NCI-H2107 treated with DMSO at 0.1 percent for 48 hours (cell line): ENCODE measurements around the gene LRRC2.
"Not testable (repeated sequence)": the region's sequence is repeated elsewhere in the genome, so short reads cannot be mapped to it uniquely, and the experiment has no call there.

Experiments
- DNase-seq: peaks from one replicate; lab custom pipeline; 2025; ENCODE audit not compliant: unreplicated experiment; lab: John Stamatoyannopoulos, UW

LRRC2 gene

GRCh38 chr3:46500656-46501635, 65.2 kb downstream of the LRRC2 start:
- DNase-seq = no peak

DNA sequence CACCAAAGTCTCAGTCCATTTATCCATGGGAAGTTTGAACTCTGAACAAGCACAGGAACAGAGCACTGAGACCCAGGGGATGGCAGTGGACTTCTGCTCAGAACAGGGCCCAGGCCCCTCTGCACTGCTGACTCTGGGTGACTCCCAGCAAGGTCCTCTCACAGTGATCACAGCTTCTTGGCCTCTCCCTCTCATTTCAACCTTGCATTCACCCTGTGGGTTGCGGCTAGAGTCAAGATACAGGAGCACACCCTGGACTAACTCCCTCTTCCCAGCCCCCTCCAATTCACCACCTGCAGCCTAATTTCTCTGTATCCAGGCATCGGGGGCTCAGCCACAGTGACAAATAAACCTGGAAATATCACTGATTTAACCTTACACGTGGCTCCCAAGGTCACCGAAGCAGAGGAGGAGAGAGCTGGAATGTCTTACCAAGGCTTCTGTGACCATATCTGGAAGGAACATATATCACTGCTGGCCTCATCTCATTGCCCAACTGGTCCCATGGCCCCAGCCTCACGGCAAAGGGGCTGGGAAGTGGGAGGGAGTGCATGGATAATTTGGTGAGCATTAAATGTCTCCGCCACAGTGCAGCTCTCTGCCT, 67.1 kb downstream of the LRRC2 start:
- DNase-seq = no peak

DNA sequence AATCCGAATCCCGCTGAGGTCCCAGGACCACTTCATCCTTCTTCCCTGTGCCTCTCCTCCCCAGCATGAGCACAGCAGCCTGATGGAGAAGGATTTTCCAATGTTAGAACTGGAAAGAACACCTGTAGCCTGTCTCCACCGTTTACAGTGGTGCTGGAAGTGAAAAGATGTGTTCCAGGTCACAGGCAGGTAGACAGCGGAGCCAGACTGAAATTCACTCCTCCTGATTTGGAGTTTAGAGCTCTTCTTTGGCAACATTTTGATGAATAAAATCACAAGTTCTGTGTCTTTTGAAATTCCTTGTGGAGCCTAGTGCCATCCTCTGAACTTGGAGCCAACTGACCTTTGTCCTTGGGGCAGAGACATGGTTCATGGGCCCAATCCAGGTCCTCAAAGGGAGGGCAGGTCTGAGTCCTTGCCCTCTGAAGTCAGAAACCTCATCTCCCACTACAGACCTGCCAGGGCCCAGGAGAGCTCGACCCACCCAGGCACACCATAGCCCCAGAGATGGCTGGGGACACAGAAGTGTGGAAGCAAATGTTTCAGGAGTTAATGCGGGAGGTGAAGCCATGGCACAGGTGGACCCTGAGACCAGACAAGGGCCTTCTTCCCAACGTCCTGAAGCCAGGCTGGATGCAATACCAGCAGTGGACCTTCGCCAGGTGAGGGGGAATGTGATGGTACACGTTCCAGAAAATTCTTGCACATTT, 68.4 kb downstream of the LRRC2 start, which contains the start of gene RTP3:
Gene RTP3 (plus strand): TSS at position 421 of the 710 bp plus-strand sequence. CDS start 87 bp downstream, at position 508.
- DNase-seq = no peak

DNA sequence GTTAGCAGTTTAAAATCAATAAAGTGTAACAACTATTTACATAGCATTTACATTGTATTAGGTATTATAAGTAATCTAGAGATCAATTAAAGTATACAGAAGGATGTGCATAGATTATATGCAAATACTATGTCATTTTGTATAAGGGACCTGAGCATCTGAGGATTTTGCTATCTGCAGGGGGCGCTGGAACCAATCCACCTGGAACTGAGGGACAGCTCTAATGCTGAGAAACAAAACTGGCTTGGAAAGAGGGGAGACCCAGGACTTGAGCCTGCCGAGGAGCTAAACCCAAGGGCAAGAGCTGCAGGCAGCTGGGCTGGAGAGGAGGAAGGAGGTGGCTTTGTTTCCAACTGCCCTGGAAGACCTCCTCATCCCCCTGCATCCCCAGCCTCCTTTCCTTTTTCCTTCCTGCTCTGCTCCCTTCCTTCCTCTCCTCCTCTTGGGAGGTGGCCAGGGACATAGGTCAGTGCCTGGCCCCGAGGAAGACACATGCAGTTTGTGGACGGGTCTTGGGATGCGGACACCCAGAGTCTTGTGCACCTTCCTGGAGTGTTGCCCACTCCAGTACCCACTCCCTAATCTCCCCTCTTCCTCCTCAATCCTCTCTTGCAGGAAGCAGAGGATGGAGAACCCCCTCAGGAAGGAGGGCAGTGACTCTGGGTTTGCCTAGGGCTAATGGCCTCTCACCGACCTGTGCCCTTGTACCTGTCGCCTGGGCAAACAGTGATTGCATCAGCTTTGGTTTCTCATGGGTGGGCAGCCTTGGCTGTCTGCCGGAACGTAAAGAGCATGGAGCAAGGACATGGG, 69.2 kb downstream of the LRRC2 start:
- no peak for DNase-seq

DNA sequence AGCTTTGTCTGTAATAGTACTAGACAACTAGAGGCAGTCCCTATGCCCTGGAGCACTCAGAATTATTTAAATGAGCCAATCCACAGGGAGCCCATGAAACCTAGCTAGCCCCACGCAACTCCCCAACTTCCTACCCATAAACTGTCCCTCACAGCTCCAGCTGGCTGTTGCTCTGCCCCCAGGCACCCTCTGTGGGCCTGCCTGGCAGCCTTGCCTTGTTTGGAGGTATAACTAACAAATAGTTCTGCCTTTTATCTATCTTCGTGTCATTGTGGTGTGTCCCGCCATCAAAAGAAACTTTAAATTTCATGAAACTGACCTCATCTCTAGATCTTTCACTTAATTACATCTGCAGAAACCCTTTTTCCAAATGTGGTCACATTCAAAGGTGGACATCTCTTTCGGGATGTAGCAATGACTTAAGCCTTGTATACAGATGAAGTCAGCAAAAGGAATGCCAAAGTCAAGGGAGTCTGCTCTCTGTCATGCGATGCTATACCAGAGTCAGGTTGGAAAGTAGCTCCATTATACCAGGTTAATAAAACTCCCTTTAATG, 70.1 kb downstream of the LRRC2 start:
- no peak for DNase-seq

GRCh38 chr3:46494491-46494890, 71.6 kb downstream of the LRRC2 start:
- DNase-seq = not testable (repeated sequence)

DNA sequence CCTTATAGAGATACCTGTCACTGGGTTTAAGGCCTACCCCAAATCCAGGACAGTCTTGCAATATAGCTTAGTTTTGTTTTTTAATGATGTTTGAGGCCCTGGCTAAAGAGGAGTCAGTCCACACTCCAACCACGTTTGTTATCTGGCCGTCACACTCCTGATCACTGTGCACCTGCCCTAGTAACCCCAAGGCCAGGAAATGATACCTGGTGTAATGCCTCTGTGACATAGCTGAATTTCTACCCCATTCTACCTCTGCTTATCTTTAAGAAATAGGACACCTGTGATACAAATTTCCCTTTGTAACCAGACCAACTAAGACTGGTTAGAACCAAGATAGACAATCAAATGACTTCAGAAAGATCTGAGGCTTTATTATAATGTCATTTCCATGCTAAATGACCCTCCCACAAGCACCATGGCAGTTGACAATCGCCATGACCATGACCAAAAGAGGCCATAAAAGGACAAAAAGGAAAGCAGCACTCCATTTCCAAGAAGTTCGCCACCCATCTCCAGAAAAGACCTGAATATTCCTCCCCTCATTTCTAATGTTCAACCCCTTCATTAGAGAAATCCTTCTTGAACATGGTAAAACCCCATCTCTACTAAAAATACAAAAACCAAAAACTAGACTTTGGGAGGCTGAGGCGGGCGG, 73.1 kb downstream of the LRRC2 start:
- no peak for DNase-seq

DNA sequence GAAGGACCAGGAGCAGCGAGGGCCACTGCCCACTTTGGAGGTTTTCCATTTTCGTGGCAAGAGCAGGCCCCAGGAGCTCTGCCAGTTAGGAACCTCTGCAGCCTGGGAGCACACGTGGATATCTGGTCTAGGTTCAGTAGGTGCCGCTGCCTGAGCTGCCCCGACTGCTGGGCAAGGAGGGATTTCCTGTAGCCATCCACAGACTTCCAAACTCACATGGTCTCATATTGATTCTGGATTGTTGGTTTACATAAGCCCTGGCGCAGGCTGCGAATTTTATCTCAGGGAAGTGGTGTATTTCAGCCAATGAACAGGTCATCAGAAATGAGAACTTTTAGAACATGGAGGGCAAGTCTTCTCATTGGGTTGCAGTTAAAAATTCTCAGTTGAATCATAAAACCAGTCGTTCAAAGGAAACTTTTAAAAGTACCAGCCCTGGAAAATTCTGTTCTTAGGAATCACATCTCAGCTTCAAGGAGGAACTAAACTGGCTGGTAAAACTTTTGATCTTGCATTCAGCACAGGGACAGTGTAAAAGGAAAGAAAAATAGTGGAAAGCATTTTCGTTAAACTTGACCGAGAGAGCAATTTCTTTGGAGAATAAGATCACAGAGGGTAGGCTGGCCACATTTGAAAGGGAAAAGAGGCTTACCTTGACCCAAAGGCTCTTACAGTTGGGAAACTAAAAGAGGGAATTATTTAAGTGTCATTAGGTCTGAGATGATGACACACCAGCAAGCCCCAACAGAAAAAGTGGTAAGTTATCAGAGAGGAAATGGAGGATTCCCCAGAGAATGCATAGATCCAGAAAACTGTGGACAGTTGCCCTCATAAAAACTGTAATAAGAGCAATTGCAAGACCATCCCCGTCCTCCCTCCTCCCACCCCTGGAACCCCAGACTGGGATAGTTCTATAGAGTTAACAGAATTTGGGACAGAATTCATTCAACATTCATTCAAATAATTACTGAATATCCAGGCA, 74.7 kb downstream of the LRRC2 start:
- DNase-seq = no peak

GRCh38 chr3:46490338-46491084, 75.6 kb downstream of the LRRC2 start:
- DNase-seq = no peak

DNA sequence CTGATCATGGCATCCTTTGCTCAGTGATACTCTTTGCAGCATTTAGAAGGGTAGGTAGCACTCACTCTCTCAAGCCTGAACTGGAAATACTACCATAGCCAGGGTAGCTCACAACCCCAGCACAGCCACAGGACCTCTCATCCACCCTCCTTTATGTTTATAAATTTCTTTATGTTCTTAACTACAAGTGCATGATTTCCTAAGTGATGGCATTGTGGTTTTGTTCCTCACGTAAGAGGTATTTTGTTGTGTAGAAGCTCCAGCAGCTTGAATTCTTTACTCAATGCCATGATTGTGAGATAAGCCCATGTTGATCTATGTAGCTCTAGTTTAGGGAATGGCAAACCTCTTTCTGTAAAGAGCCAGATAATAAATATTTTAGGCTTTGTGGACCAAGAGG, 76.2 kb downstream of the LRRC2 start:
- DNase-seq = no peak

- DNase-seq = no peak
Measured at GRCh38 chr3:46489381-46489780, 76.7 kb downstream of the LRRC2 start.

GRCh38 chr3:46488735-46489361, 77.3 kb downstream of the LRRC2 start:
- peak; percentile 57 for DNase-seq

DNA sequence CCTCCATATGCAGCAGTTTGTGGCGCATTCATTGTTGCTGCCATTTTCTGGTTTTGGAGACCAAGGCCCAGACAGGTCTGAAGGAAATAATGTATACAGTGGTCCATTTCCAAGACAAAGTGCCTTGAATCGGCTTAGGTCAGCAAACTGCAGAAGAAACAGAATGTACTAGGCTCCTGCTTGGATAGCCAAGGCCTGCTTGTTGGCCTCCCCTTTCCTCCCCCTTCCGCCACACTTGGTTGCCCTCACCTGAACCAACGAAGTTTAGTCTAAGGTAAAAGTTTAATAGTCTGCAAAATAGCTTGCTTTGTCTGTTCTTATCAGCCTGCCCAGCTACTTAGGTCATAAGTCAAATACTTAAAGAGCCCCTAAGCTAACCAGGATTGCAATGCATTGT, 80.3 kb downstream of the LRRC2 start:
- DNase-seq = no peak

GRCh38 chr3:46484911-46485778, 81.0 kb downstream of the LRRC2 start:
- peak; percentile 26 for DNase-seq

DNA sequence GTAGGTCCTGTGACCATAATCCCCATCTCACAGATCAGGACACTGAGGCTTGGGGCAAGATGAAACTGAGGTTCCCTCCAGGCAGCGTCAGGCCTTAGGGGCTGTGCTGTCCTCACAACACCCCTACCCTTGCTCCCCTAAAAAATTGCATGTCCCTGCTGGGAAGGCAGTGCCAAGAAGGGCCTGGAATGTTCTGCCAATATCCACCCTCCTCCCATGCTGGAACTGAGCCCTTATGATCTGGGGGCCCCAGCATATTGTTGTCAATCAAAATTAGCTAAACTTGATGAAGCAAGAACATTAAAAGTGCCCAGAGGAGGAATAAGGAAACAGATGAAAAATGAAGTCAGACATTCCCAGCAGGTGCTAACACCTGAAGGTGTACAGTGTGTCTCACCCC, 81.7 kb downstream of the LRRC2 start:
- no peak for DNase-seq

DNA sequence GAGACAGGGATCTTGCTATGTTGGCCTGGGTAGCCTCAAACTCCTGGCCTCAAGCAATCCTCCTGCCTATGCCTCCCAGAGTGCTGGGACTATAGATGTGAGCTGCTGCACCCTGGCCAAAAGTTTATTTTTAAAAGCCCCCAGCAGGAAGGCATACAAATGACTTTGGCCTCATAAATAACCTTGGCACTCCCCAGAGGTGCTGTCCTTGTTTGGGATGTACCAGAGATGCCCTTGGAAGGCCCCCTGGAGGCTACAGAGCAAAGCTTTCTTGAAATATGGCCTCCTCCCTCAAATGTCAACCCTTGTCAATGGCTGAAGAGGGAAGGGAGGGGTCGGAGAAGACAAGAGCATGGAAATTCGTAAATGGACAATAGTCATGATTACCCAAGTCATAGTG, 82.3 kb downstream of the LRRC2 start:
- DNase-seq = no peak
